SH-SY5Y (cell line): ENCODE results near the gene OSTF1.

ENCODE experiments used
- GATA2 ChIP-seq: IDR thresholded peaks from 2 replicates; pipeline ENCODE4 v1.6.1; 2011; ENCODE audit warnings: mild to moderate bottlenecking, low read depth, low read length
- GATA3 ChIP-seq: IDR thresholded peaks from 2 replicates; pipeline ENCODE4 v1.6.1; 2011; ENCODE audit warnings: low read depth, mild to moderate bottlenecking, low read length, moderate library complexity

Gene OSTF1

GRCh38 chr9:75102177-75102790, 14.0 kb downstream of the OSTF1 start:
- TF ChIP-seq GATA3: no peak
- no peak for TF ChIP-seq GATA2

DNA sequence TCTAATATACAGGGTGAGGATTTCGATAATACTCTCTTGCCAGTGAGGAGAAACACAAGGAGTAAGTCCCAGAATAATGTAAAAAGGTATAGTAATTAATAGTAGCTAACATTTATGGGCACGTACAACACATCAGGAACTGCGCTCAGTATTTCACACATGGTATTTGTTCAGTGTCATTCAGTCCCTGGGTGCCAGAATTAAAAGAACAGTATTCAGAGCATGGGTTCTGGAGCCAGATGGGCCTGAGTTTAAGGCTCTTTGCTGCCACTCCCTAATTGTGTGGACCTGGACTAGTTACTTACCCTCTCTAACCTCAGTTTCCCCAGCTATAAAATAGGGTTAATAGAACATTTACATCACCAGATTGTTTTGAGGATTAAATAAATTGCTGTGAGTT, 16.3 kb downstream of the OSTF1 start:
- TF ChIP-seq GATA2 (no peak), GATA3 (no peak)

- no peak for TF ChIP-seq GATA3
- no peak for TF ChIP-seq GATA2
Measured at GRCh38 chr9:75105019-75105540, 16.8 kb downstream of the OSTF1 start.

GRCh38 chr9:75105841-75106240, 17.5 kb downstream of the OSTF1 start:
- TF ChIP-seq GATA2: no peak
- no peak for TF ChIP-seq GATA3

DNA sequence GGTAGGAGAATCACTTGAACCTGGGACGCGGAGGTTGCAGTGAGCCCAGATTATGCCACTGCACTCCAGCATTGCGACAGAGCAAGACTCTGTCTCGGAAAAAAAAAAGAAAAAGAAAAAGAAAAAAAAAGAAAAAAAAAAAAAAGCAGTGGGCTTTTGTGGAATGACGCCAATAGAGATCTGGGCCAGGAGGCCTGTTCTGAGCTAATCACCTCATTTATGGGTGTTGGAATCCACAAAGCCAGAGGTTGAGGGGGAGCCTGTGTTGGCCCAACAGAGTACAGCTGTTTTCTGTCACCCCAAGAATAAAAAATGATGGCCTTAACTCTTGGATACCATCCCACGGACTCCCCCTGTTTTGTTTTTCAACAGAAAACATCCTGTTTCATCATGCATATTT, 18.5 kb downstream of the OSTF1 start:
- TF ChIP-seq GATA3: no peak
- TF ChIP-seq GATA2: no peak

GRCh38 chr9:75108571-75108970, 20.3 kb downstream of the OSTF1 start:
- no peak for TF ChIP-seq GATA2
- TF ChIP-seq GATA3: no peak

DNA sequence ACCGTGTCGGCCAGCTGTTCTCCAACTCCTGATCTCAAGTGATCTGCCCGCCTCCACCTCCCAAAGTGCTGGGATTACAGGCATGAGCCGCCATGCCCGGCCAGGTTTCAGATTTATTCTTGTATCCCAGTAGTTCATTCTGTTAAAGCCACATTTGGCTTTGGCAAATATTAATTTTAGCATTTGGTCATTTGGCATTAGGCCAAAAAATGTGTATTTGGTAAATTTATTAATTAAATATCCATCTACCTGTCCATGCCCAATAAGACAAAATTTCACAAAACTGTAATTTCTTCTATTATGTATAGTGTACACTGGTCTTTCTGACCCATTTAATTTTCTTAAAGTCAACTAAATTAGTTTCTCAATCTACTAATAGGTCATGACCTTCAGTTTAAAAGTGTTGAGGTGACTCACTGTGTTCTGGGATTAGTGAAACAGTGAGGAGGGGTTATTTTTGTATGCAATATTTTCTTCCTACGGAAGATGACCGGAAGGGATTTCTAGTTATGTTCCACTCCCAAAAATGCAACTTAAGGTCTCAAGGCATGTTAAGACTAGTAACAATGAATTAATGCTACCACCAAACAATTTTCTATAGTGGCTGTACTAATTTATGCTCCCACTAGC, 21.0 kb downstream of the OSTF1 start:
- TF ChIP-seq GATA2 (no peak), GATA3 (no peak)

- no peak for TF ChIP-seq GATA3
- no peak for TF ChIP-seq GATA2
Measured at GRCh38 chr9:75111019-75111622, 22.8 kb downstream of the OSTF1 start.

DNA sequence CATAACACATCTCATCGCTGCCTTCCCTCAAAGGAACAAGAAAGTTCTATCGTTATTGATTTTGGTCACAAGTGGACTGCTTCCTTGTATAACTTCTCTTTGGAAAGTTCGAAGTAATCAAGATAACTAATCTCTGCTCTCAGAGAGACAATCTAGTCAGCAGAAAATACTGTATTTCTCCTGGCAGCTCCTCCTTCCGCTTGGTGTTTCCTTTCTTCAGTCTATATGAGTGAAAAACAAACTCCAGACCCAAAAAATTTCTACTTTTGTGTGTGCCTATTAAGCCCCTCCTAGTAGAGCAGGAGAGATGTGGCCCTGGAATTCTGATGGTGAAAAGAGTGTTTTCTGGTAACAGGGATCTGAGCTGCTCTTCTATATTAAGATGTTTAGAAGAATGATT, 24.5 kb downstream of the OSTF1 start:
- TF ChIP-seq GATA3 (no peak), GATA2 (no peak)

- TF ChIP-seq GATA2 (no peak), GATA3 (no peak)
Measured at GRCh38 chr9:75116306-75116705, 28.0 kb downstream of the OSTF1 start.

DNA sequence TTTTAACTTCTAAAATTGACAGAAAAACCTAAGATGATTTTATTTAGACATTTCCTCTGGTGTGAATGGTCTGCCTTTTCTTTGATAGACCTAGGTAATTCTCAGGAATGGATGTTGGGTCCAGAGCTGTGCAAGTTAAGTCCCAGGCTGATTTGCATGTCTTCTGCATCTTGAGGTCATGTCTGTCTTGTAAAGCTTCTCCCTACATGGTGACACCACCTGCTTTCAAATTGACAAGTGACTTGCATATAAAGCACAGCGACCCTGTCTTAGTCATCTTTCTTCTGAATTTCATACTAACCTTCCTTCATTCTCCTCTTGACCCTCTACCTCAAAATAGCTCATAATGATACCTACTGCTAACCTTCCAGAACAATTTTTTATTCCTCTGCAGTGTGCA, 29.2 kb downstream of the OSTF1 start:
- TF ChIP-seq GATA3 (no peak), GATA2 (no peak)

- no peak for TF ChIP-seq GATA2
- TF ChIP-seq GATA3: no peak
Measured at GRCh38 chr9:75120686-75121085, 32.4 kb downstream of the OSTF1 start.

GRCh38 chr9:75121914-75122558, 33.7 kb downstream of the OSTF1 start:
- TF ChIP-seq GATA3: no peak
- no peak for TF ChIP-seq GATA2

GRCh38 chr9:75123696-75124095, 35.4 kb downstream of the OSTF1 start:
- TF ChIP-seq GATA2 (no peak), GATA3 (no peak)

- TF ChIP-seq GATA2 (no peak), GATA3 (no peak)
Measured at GRCh38 chr9:75128535-75128934, 40.2 kb downstream of the OSTF1 start.

GRCh38 chr9:75130172-75130571, 41.9 kb downstream of the OSTF1 start:
- no peak for TF ChIP-seq GATA3
- TF ChIP-seq GATA2: no peak
